Measurements from ENCODE around the gene NELL1.

- TF ChIP-seq ZFP30 (CRISPR knock-in tag; IDR thresholded peaks at IDR 0.05) (no peak), TCF4 (CRISPR knock-in tag; IDR thresholded peaks at IDR 0.05; ENCODE audit: borderline replicate concordance) (no peak), ISL1 (CRISPR knock-in tag; IDR thresholded peaks at IDR 0.05) (no peak), ARNTL (CRISPR knock-in tag; IDR thresholded peaks at IDR 0.05; ENCODE audit: borderline replicate concordance, low read depth) (no peak), ZC3H10 (CRISPR knock-in tag; IDR thresholded peaks at IDR 0.05) (no peak), ZNF70 (CRISPR knock-in tag; IDR thresholded peaks at IDR 0.05) (no peak)
- TF ChIP-seq, protein P1, sequence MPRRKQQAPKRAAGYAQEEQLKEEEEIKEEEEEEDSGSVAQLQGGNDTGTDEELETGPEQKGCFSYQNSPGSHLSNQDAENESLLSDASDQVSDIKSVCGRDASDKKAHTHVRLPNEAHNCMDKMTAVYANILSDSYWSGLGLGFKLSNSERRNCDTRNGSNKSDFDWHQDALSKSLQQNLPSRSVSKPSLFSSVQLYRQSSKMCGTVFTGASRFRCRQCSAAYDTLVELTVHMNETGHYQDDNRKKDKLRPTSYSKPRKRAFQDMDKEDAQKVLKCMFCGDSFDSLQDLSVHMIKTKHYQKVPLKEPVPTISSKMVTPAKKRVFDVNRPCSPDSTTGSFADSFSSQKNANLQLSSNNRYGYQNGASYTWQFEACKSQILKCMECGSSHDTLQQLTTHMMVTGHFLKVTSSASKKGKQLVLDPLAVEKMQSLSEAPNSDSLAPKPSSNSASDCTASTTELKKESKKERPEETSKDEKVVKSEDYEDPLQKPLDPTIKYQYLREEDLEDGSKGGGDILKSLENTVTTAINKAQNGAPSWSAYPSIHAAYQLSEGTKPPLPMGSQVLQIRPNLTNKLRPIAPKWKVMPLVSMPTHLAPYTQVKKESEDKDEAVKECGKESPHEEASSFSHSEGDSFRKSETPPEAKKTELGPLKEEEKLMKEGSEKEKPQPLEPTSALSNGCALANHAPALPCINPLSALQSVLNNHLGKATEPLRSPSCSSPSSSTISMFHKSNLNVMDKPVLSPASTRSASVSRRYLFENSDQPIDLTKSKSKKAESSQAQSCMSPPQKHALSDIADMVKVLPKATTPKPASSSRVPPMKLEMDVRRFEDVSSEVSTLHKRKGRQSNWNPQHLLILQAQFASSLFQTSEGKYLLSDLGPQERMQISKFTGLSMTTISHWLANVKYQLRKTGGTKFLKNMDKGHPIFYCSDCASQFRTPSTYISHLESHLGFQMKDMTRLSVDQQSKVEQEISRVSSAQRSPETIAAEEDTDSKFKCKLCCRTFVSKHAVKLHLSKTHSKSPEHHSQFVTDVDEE (CRISPR knock-in tag; IDR thresholded peaks at IDR 0.05) = no peak
- TF ChIP-seq, protein P2, sequence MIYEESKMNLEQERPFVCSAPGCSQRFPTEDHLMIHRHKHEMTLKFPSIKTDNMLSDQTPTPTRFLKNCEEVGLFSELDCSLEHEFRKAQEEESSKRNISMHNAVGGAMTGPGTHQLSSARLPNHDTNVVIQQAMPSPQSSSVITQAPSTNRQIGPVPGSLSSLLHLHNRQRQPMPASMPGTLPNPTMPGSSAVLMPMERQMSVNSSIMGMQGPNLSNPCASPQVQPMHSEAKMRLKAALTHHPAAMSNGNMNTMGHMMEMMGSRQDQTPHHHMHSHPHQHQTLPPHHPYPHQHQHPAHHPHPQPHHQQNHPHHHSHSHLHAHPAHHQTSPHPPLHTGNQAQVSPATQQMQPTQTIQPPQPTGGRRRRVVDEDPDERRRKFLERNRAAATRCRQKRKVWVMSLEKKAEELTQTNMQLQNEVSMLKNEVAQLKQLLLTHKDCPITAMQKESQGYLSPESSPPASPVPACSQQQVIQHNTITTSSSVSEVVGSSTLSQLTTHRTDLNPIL (CRISPR knock-in tag; IDR thresholded peaks at IDR 0.05; ENCODE audit: low read depth) = no peak
- TF ChIP-seq, protein P3, sequence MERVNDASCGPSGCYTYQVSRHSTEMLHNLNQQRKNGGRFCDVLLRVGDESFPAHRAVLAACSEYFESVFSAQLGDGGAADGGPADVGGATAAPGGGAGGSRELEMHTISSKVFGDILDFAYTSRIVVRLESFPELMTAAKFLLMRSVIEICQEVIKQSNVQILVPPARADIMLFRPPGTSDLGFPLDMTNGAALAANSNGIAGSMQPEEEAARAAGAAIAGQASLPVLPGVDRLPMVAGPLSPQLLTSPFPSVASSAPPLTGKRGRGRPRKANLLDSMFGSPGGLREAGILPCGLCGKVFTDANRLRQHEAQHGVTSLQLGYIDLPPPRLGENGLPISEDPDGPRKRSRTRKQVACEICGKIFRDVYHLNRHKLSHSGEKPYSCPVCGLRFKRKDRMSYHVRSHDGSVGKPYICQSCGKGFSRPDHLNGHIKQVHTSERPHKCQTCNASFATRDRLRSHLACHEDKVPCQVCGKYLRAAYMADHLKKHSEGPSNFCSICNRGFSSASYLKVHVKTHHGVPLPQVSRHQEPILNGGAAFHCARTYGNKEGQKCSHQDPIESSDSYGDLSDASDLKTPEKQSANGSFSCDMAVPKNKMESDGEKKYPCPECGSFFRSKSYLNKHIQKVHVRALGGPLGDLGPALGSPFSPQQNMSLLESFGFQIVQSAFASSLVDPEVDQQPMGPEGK (CRISPR knock-in tag; IDR thresholded peaks at IDR 0.05; ENCODE audit: borderline replicate concordance) = no peak
Measured at GRCh38 chr11:20770414-20770946, 101.1 kb downstream of the NELL1 start.

Data from SK-N-SH treated with all-trans-retinoic acid at 6 μM for 48 hours (cell line).